HepG2 (cell line): Measurements from ENCODE around the gene FAM43B. TPM values are rescaled to one million over a fixed set of nuclear protein-coding genes. Genes with fewer than 3 reads are reported as not detected.

Experiments used
- ATAC-seq: fragments of 200-7000 bp; cut with Tn5 transposase; 3 replicates; pipeline ENCODE4 v1.9.1; 2020; ENCODE audit warnings: mild to moderate bottlenecking, moderate library complexity
- BruUV-seq: library from RNA; stranded (reverse); fragments of 400-500 nt; replicated peaks from 2 replicates; lab custom pipeline; 2021; lab: Mats Ljungman, UMichigan
- CTCF ChIA-PET: fragments of 300-600 bp; formaldehyde crosslinking; extraction: SDS; loops from one replicate; lab custom pipeline; 2021; ENCODE audit warnings: low total read pairs, inconsistent platforms, low intra/inter-chr PET ratio; lab: Yijun Ruan, JAX
- POLR2A ChIA-PET: fragments of 350-600 bp; sonication (Branson Sonifier 250); formaldehyde crosslinking; loops from one replicate; lab custom pipeline; 2020; ENCODE audit warnings: antibody characterized with exemption, inconsistent platforms; lab: Yijun Ruan, JAX
- DNase-seq: peaks from one replicate; pipeline ENCODE4 v3.0.0-alpha.2; 2015; ENCODE audit warnings: low spot score
- FAIRE-seq: peaks from 3 replicates; lab custom pipeline; 2011; peaks lifted over from hg19 to GRCh38; lab: Jason Lieb, UNC
- H2AFZ ChIP-seq: one replicate; pipeline ENCODE4 v1.6.1; 2011; ENCODE audit warnings: low read length, inconsistent platforms
- H3K27ac ChIP-seq: fragments of 300-600 bp; 3 replicates; pipeline ENCODE4 v1.8.0; 2011; ENCODE audit warnings: mixed run types, mild to moderate bottlenecking, mixed read lengths, low read length, inconsistent platforms; ENCODE audit not compliant: insufficient read depth; ENCODE audit errors: extremely low read length
- H3K27me3 ChIP-seq, 2 experiments: fragments of 200-600 bp in 1 of 2; 2 replicates in 1 of 2; 3 replicates in 1 of 2; pipeline versions ENCODE4 v1.6.0 to v1.8.0; 2011; ENCODE audit warnings: low read length in 2 of 2, mild to moderate bottlenecking in 2 of 2, moderate library complexity in 2 of 2, inconsistent platforms in 1 of 2; ENCODE audit not compliant: insufficient read depth in 2 of 2, control insufficient read depth in 1 of 2
- H3K36me3 ChIP-seq, 2 experiments: fragments of 200-600 bp in 1 of 2; replicated peaks in 1 of 2; 2 replicates in 1 of 2; 3 replicates in 1 of 2; pipeline versions ENCODE4 v1.5.1 to v1.8.0; 2011; ENCODE audit warnings: low read length in 2 of 2, inconsistent platforms in 1 of 2; ENCODE audit not compliant: insufficient read depth in 2 of 2, control insufficient read depth in 1 of 2
- H3K4me1 ChIP-seq: 2 replicates; pipeline ENCODE4 v1.5.1; 2012; ENCODE audit warnings: low read length, inconsistent platforms; ENCODE audit not compliant: insufficient read depth
- H3K4me2 ChIP-seq: 2 replicates; pipeline ENCODE4 v1.6.0; 2011; ENCODE audit warnings: low read depth, low read length, inconsistent platforms
- H3K4me3 ChIP-seq, 3 experiments: fragments of 200-600 bp in 1 of 3; sonication (generic), shearing (Covaris generic) in 1 of 3; replicated peaks in 1 of 3; 2 replicates each; pipeline ENCODE4 v1.5.1; 2011 to 2016; ENCODE audit warnings: low read length in 3 of 3, inconsistent platforms in 2 of 3, low read depth in 2 of 3, mild to moderate bottlenecking in 2 of 3, control low read depth in 1 of 3, mixed read lengths in 1 of 3; ENCODE audit not compliant: insufficient read depth in 1 of 3
- H3K79me2 ChIP-seq: one replicate; pipeline ENCODE4 v1.6.1; 2011; ENCODE audit warnings: low read length, inconsistent platforms; ENCODE audit not compliant: insufficient read depth
- H3K9ac ChIP-seq: 2 replicates; pipeline ENCODE4 v1.6.0; 2011; ENCODE audit warnings: mild to moderate bottlenecking, low read depth, low read length, inconsistent platforms; ENCODE audit not compliant: insufficient read depth
- H3K9me3 ChIP-seq: 2 replicates; pipeline ENCODE4 v1.5.1; 2012; ENCODE audit warnings: mild to moderate bottlenecking, low read length
- H4K20me1 ChIP-seq: 2 replicates; pipeline ENCODE4 v1.6.0; 2011; ENCODE audit warnings: inconsistent platforms, mild to moderate bottlenecking, low read length, moderate library complexity; ENCODE audit not compliant: insufficient read depth
- ATF1 ChIP-seq: IDR thresholded peaks from 2 replicates; pipeline ENCODE4 v1.6.1; 2016; ENCODE audit warnings: mild to moderate bottlenecking, control low read depth
- CAMTA2 ChIP-seq: sonication (generic); formaldehyde crosslinking; IDR thresholded peaks from 2 replicates; pipeline ENCODE4 v1.4.0; 2020; ENCODE audit warnings: mild to moderate bottlenecking, missing genetic modification reagents, borderline replicate concordance
- CEBPB ChIP-seq: IDR thresholded peaks from 2 replicates; pipeline ENCODE4 v1.6.1; 2011; ENCODE audit warnings: low read depth, low read length, improper control_type of control experiment, borderline replicate concordance
- MAFK ChIP-seq, 2 experiments: IDR thresholded peaks in 1 of 2; conservative IDR thresholded peaks in 1 of 2; 2 replicates each; pipeline ENCODE4 v1.6.1; 2011; ENCODE audit warnings: improper control_type of control experiment in 2 of 2, low read length in 2 of 2
- SALL1 ChIP-seq: sonication (generic); formaldehyde crosslinking; IDR thresholded peaks from 2 replicates; pipeline ENCODE4 v1.8.0; 2022; ENCODE audit warnings: mild to moderate bottlenecking, missing genetic modification reagents
- SSRP1 ChIP-seq: IDR thresholded peaks from 2 replicates; pipeline ENCODE4 v1.6.1; 2016; ENCODE audit warnings: control low read depth
- WGBS: methylation state at CpG from one replicate; pipeline ENCODE4 v1.1.6; 2017; ENCODE audit warnings: low lambda C conversion rate; 5-methylcytosine and 5-hydroxymethylcytosine counted together
- in situ Hi-C: cut with HindIII; loops from 2 replicates; pipeline ENCODE4 v1.10.0; 2017; ENCODE audit warnings: low pct_unique_long_range_greater_than_20kb; ENCODE audit not compliant: extremely low pct_ligation_motif_present
- intact Hi-C: fragments of 100-400 bp; cut with micrococcal nuclease; formaldehyde crosslinking; loops from one replicate; pipeline ENCODE4 v1.10.0; 2022; ENCODE audit not compliant: unreplicated experiment
- polyA plus RNA-seq, 8 experiments: library from polyadenylated mRNA; depleted of rRNA in 3 of 8; stranded (reverse) in 7 of 8; unstranded in 1 of 8; fragments of >200 nt; fragmentation: Illumina TruSeq in 4 of 8; extraction: Trizol in 4 of 8; gene quantifications; 2 replicates each; pipeline versions ENCODE4 v1.2.1 to v1.2.3, GENCODE V29; 2011 to 2016; ENCODE audit warnings: low read depth in 4 of 8, missing spikeins in 1 of 8, mixed read lengths in 1 of 8; ENCODE audit not compliant: insufficient read depth in 1 of 8
- total RNA-seq, 5 experiments: library from RNA; depleted of rRNA; stranded (reverse); fragments of >200 nt; fragmentation: Illumina TruSeq; extraction: Trizol; gene quantifications; 2 replicates each; pipeline ENCODE4 v1.2.3, GENCODE V29; 2016; ENCODE audit warnings: low read depth in 1 of 5
- TF ChIP-seq, protein P1 (sequence below): fragments of 450-650 bp; IDR thresholded peaks from 2 replicates; pipeline ENCODE4 v1.6.1; 2017
- TF ChIP-seq, protein P2 (sequence below): sonication (generic); formaldehyde crosslinking; IDR thresholded peaks from 2 replicates; pipeline ENCODE4 v1.5.1; 2020; ENCODE audit warnings: mild to moderate bottlenecking, missing genetic modification reagents, moderate library complexity

Gene FAM43B
- total and polyA plus RNA-seq, 2 of the 13 experiments (the other 11 are each of a cell fraction or from before 2014, with no cell fraction given) = 0.63 to 3.7 TPM

DNA sequence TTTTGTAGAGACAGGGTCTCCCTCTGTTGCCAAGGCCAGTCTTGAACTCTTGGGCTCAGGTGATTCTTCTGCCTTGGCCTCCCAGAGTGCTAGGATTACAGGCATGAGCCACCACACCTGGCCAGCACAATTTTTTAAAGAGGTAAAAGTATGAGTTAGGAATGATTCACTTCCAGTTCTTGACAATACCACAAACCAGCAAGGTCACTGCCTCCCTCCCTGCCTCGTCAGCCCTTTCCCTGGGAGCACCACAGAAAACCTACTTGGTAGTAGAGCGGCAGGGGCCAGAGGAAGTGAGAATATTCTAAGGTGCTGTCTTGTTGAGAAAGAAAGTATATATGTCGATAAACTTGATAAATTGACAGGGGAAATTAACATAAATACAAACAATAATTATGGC is 25.7 kb downstream of the FAM43B start:
- Histone ChIP-seq H3K79me2 (no peaks in the 10 kb centered on the region), H3K4me1 (peaks cover 7% of the 10 kb centered on the region; the same call in 1 of the 2 replicates), H2AFZ (no peak overlapping the region), H3K9ac (no peak overlapping the region), H3K36me3 (no peaks in the 10 kb centered on the region)
- no TSS peak for BruUV-seq
- FAIRE-seq = no peak
- TF ChIP-seq, protein P1, sequence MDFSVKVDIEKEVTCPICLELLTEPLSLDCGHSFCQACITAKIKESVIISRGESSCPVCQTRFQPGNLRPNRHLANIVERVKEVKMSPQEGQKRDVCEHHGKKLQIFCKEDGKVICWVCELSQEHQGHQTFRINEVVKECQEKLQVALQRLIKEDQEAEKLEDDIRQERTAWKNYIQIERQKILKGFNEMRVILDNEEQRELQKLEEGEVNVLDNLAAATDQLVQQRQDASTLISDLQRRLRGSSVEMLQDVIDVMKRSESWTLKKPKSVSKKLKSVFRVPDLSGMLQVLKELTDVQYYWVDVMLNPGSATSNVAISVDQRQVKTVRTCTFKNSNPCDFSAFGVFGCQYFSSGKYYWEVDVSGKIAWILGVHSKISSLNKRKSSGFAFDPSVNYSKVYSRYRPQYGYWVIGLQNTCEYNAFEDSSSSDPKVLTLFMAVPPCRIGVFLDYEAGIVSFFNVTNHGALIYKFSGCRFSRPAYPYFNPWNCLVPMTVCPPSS = no peak
- TF ChIP-seq SALL1 (CRISPR knock-in tag) = no peak
- TF ChIP-seq CAMTA2 (CRISPR knock-in tag) = no peak
- no peak for TF ChIP-seq CEBPB
- 0 out of 4 replicates have a peak, but pooled peaks of 1 of the 2 experiments have one; percentile 2 for TF ChIP-seq MAFK (conservative IDR thresholded peaks at IDR 0.05 in 1 of 2, IDR thresholded peaks at IDR 0.05 in 1 of 2; ENCODE audit: low read length in 2 of 2)
- TF ChIP-seq SSRP1 = no peak
- TF ChIP-seq, protein P2, sequence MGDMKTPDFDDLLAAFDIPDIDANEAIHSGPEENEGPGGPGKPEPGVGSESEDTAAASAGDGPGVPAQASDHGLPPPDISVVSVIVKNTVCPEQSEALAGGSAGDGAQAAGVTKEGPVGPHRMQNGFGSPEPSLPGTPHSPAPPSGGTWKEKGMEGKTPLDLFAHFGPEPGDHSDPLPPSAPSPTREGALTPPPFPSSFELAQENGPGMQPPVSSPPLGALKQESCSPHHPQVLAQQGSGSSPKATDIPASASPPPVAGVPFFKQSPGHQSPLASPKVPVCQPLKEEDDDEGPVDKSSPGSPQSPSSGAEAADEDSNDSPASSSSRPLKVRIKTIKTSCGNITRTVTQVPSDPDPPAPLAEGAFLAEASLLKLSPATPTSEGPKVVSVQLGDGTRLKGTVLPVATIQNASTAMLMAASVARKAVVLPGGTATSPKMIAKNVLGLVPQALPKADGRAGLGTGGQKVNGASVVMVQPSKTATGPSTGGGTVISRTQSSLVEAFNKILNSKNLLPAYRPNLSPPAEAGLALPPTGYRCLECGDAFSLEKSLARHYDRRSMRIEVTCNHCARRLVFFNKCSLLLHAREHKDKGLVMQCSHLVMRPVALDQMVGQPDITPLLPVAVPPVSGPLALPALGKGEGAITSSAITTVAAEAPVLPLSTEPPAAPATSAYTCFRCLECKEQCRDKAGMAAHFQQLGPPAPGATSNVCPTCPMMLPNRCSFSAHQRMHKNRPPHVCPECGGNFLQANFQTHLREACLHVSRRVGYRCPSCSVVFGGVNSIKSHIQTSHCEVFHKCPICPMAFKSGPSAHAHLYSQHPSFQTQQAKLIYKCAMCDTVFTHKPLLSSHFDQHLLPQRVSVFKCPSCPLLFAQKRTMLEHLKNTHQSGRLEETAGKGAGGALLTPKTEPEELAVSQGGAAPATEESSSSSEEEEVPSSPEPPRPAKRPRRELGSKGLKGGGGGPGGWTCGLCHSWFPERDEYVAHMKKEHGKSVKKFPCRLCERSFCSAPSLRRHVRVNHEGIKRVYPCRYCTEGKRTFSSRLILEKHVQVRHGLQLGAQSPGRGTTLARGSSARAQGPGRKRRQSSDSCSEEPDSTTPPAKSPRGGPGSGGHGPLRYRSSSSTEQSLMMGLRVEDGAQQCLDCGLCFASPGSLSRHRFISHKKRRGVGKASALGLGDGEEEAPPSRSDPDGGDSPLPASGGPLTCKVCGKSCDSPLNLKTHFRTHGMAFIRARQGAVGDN = no peak
- TF ChIP-seq ATF1 = no peak
- TF ChIP-seq, all 625 proteins: peak for 1
- in situ Hi-C loops = loop anchor here (5.0 kb wide), 1 partner anchor 59 kb away; no protein-coding TSS in a partner anchor
- ChIA-PET POLR2A (no interaction called here), CTCF (no interaction called here)
- 24% methylated on average over 3 of the region's 3 CpGs for WGBS
- no peak overlapping the region for H3K27ac ChIP-seq
- ATAC-seq (no peak), DNase-seq (no peak)
- no peak overlapping the region for H3K4me3 ChIP-seq
- H3K4me2 ChIP-seq = no peak overlapping the region
- intact Hi-C loops = no loop called here
- H3K27me3 ChIP-seq = no peaks in the 10 kb centered on the region; a peak in 1 of 5 replicates
- no peaks in the 10 kb centered on the region for H3K9me3 ChIP-seq
- H4K20me1 ChIP-seq = no peaks in the 10 kb centered on the region
